NCI-H1048 (cell line): ENCODE results near the gene PAX5.
A peak's percentile ranks its signal among the peaks of the same experiment; 100 is the strongest.
"Not testable (repeated sequence)": the region's sequence is repeated elsewhere in the genome, so short reads cannot be mapped to it uniquely, and the experiment has no call there.

Source experiments
- DNase-seq: peaks from one replicate; lab custom pipeline; 2025; lab: John Stamatoyannopoulos, UW

PAX5 gene

GRCh38 chr9:36878986-36879982, 154.8 kb downstream of the PAX5 start:
- DNase-seq: no peak

GRCh38 chr9:36877239-36877638, 156.8 kb downstream of the PAX5 start:
- DNase-seq: no peak

- no peak for DNase-seq
Measured at GRCh38 chr9:36876056-36876455, 158.0 kb downstream of the PAX5 start.

- no peak for DNase-seq
Measured at GRCh38 chr9:36874921-36875320, 159.1 kb downstream of the PAX5 start.

GRCh38 chr9:36874261-36874660, 159.8 kb downstream of the PAX5 start:
- no peak for DNase-seq

- peak; percentile 9 for DNase-seq
Measured at GRCh38 chr9:36873247-36873875, 160.7 kb downstream of the PAX5 start.

- no peak for DNase-seq
Measured at GRCh38 chr9:36872641-36873040, 161.4 kb downstream of the PAX5 start.

GRCh38 chr9:36871606-36872005, 162.5 kb downstream of the PAX5 start:
- no peak for DNase-seq

GRCh38 chr9:36870960-36871359, 163.1 kb downstream of the PAX5 start:
- DNase-seq: no peak

GRCh38 chr9:36869605-36870004, 164.5 kb downstream of the PAX5 start:
- not testable (repeated sequence) for DNase-seq

- no peak for DNase-seq
Measured at GRCh38 chr9:36868586-36869282, 165.3 kb downstream of the PAX5 start.

- DNase-seq: no peak
Measured at GRCh38 chr9:36867672-36868471, 166.2 kb downstream of the PAX5 start.

- DNase-seq: no peak
Measured at GRCh38 chr9:36867241-36867640, 166.8 kb downstream of the PAX5 start.

- DNase-seq: no peak
Measured at GRCh38 chr9:36866840-36867239, 167.2 kb downstream of the PAX5 start.

- no peak for DNase-seq
Measured at GRCh38 chr9:36865731-36866635, 168.1 kb downstream of the PAX5 start.

GRCh38 chr9:36864491-36865410, 169.3 kb downstream of the PAX5 start:
- DNase-seq: no peak

- no peak for DNase-seq
Measured at GRCh38 chr9:36862206-36863145, 171.6 kb downstream of the PAX5 start.

GRCh38 chr9:36861528-36862205, 172.4 kb downstream of the PAX5 start:
- DNase-seq: no peak
